H1 (cell line): Measurements from ENCODE around the gene ZNF280B. TPM values are rescaled to one million over a fixed set of nuclear protein-coding genes. Genes with fewer than 3 reads are reported as not detected.

Experiments used
- CTCF ChIA-PET: fragments of 300-600 bp; sonication (Branson Sonifier 250); formaldehyde crosslinking; loops from one replicate; lab custom pipeline; 2021; ENCODE audit not compliant: partially characterized antibody; lab: Charles Lee
- POLR2A ChIA-PET: fragments of 300-600 bp; sonication (Branson Sonifier 250); formaldehyde crosslinking; loops from one replicate; lab custom pipeline; 2021; ENCODE audit warnings: inconsistent platforms; ENCODE audit not compliant: partially characterized antibody; lab: Charles Lee
- DNase-seq, 2 experiments: peaks; one replicate each; pipeline versions ENCODE4 v3.0.0 to v3.0.0-alpha.2; 2010 to 2022; ENCODE audit warnings: low spot score in 2 of 2, low read depth in 1 of 2, mixed read lengths in 1 of 2
- FAIRE-seq: peaks from 2 replicates; lab custom pipeline; 2011; peaks lifted over from hg19 to GRCh38; lab: Jason Lieb, UNC
- H2AFZ ChIP-seq: 2 replicates; pipeline ENCODE4 v1.8.1; 2012; ENCODE audit warnings: low read length, inconsistent platforms
- H2AK5ac ChIP-seq: 2 replicates; pipeline ENCODE4 v1.6.1; 2013; ENCODE audit warnings: low read depth, low read length
- H2BK120ac ChIP-seq: replicated peaks from 2 replicates; pipeline ENCODE3; 2013; ENCODE audit warnings: low read depth, low read length, inconsistent platforms
- H2BK12ac ChIP-seq: 2 replicates; pipeline ENCODE4 v1.6.1; 2013; ENCODE audit warnings: low read depth, low read length
- H2BK15ac ChIP-seq: 2 replicates; pipeline ENCODE4 v1.6.1; 2013; ENCODE audit warnings: low read length
- H2BK20ac ChIP-seq: 2 replicates; pipeline ENCODE4 v1.6.1; 2013; ENCODE audit warnings: low read length
- H2BK5ac ChIP-seq: 2 replicates; pipeline ENCODE4 v1.6.1; 2013; ENCODE audit warnings: low read depth, low read length
- H3K14ac ChIP-seq: 2 replicates; pipeline ENCODE4 v1.6.1; 2013; ENCODE audit warnings: inconsistent platforms; ENCODE audit not compliant: insufficient read length
- H3K18ac ChIP-seq: 2 replicates; pipeline ENCODE4 v1.6.1; 2013; ENCODE audit warnings: low read length; ENCODE audit errors: extremely low read depth
- H3K23ac ChIP-seq: 2 replicates; pipeline ENCODE4 v1.6.1; 2013; ENCODE audit warnings: inconsistent platforms; ENCODE audit not compliant: insufficient read length
- H3K23me2 ChIP-seq: 2 replicates; pipeline ENCODE4 v1.6.1; 2013; ENCODE audit warnings: low read depth, low read length
- H3K27ac ChIP-seq: 2 replicates; pipeline ENCODE4 v1.6.1; 2011; ENCODE audit warnings: low read depth, low read length, inconsistent platforms
- H3K27me3 ChIP-seq, 4 experiments: replicated peaks in 1 of 4; 1 replicate in 1 of 4; 2 replicates in 3 of 4; pipeline versions ENCODE4 v1.6.1 to v1.8.1; 2011 to 2013; ENCODE audit warnings: low read length in 3 of 4, mild to moderate bottlenecking in 3 of 4, inconsistent platforms in 2 of 4, mixed read lengths in 2 of 4, moderate library complexity in 1 of 4; ENCODE audit not compliant: control insufficient read depth in 3 of 4, insufficient read depth in 3 of 4; ENCODE audit errors: extremely low read depth in 1 of 4
- H3K36me3 ChIP-seq, 4 experiments: 2 replicates each; pipeline versions ENCODE4 v1.6.1 to v1.8.1; 2011 to 2013; ENCODE audit warnings: mild to moderate bottlenecking in 4 of 4, low read length in 3 of 4, moderate library complexity in 2 of 4, control low read depth in 1 of 4, inconsistent platforms in 1 of 4; ENCODE audit not compliant: insufficient read depth in 4 of 4, control insufficient read depth in 2 of 4
- H3K4ac ChIP-seq: replicated peaks from 2 replicates; pipeline ENCODE3; 2013; ENCODE audit warnings: low read length, low read depth, mixed read lengths, inconsistent platforms; ENCODE audit not compliant: insufficient read length
- H3K4me1 ChIP-seq, 4 experiments: replicated peaks in 1 of 4; 1 replicate in 1 of 4; 2 replicates in 3 of 4; pipeline versions ENCODE4 v1.6.1 to v1.8.1; 2011 to 2013; ENCODE audit warnings: low read length in 3 of 4, inconsistent platforms in 2 of 4, mixed read lengths in 1 of 4; ENCODE audit not compliant: insufficient read depth in 4 of 4, control insufficient read depth in 3 of 4
- H3K4me2 ChIP-seq, 2 experiments: 2 replicates each; pipeline versions ENCODE4 v1.6.1 to v1.8.1; 2011 to 2013; ENCODE audit warnings: low read depth in 2 of 2, low read length in 2 of 2, control low read depth in 1 of 2, inconsistent platforms in 1 of 2, mild to moderate bottlenecking in 1 of 2; ENCODE audit not compliant: insufficient read depth in 1 of 2
- H3K4me3 ChIP-seq, 4 experiments: fragments of 200-600, 300-600 bp in 1 of 4; sonication (generic), shearing (Covaris generic), sonication (Bioruptor Twin) in 1 of 4; 2 replicates each; pipeline versions ENCODE4 v1.5.1 to v1.8.1; 2011 to 2016; ENCODE audit warnings: low read length in 4 of 4, low read depth in 3 of 4, control low read depth in 2 of 4, inconsistent platforms in 2 of 4, mild to moderate bottlenecking in 2 of 4, mixed read lengths in 1 of 4, moderate library complexity in 1 of 4; ENCODE audit not compliant: insufficient read depth in 2 of 4; ENCODE audit errors: extremely low read depth in 1 of 4
- H3K56ac ChIP-seq: replicated peaks from 2 replicates; pipeline ENCODE3; 2013; ENCODE audit warnings: low read depth, mild to moderate bottlenecking, mixed read lengths, low read length, inconsistent platforms; ENCODE audit not compliant: insufficient read length
- H3K79me1 ChIP-seq: 2 replicates; pipeline ENCODE4 v1.6.1; 2013; ENCODE audit warnings: low read depth, low read length, control low read depth
- H3K79me2 ChIP-seq, 2 experiments: 2 replicates each; pipeline versions ENCODE4 v1.6.1 to v1.8.1; 2012 to 2013; ENCODE audit warnings: low read length in 2 of 2, mild to moderate bottlenecking in 2 of 2, inconsistent platforms in 1 of 2; ENCODE audit not compliant: insufficient read depth in 2 of 2, control insufficient read depth in 1 of 2
- H3K9ac ChIP-seq, 4 experiments: replicated peaks in 1 of 4; 1 replicate in 1 of 4; 2 replicates in 3 of 4; pipeline versions ENCODE4 v1.6.1 to v1.8.1; 2011 to 2013; ENCODE audit warnings: low read depth in 3 of 4, low read length in 3 of 4, control low read depth in 2 of 4, mild to moderate bottlenecking in 2 of 4, moderate library complexity in 2 of 4, inconsistent platforms in 1 of 4; ENCODE audit errors: extremely low read depth in 1 of 4
- H3K9me3 ChIP-seq, 2 experiments: 2 replicates each; pipeline versions ENCODE4 v1.6.1 to v1.8.1; 2012 to 2013; ENCODE audit warnings: mild to moderate bottlenecking in 2 of 2, moderate library complexity in 2 of 2, control low read depth in 1 of 2, inconsistent platforms in 1 of 2, low read depth in 1 of 2, low read length in 1 of 2, mixed read lengths in 1 of 2; ENCODE audit not compliant: insufficient read depth in 2 of 2
- H4K20me1 ChIP-seq, 2 experiments: replicated peaks in 1 of 2; 2 replicates each; pipeline versions ENCODE3 to v1.8.1; 2011 to 2013; ENCODE audit warnings: inconsistent platforms in 2 of 2, low read length in 2 of 2, mild to moderate bottlenecking in 1 of 2; ENCODE audit not compliant: insufficient read depth in 2 of 2, control insufficient read depth in 1 of 2
- H4K5ac ChIP-seq: 2 replicates; pipeline ENCODE4 v1.6.1; 2013; ENCODE audit warnings: low read length, low read depth, mixed read lengths, inconsistent platforms; ENCODE audit not compliant: insufficient read length
- H4K8ac ChIP-seq: 2 replicates; pipeline ENCODE4 v1.8.0; 2013; ENCODE audit warnings: mild to moderate bottlenecking, moderate library complexity, low read length, inconsistent platforms; ENCODE audit not compliant: insufficient read depth; ENCODE audit errors: extremely low read depth
- H4K91ac ChIP-seq: replicated peaks from 2 replicates; pipeline ENCODE3; 2013; ENCODE audit warnings: low read length, mixed read lengths, inconsistent platforms; ENCODE audit not compliant: insufficient read length
- CTCF ChIP-seq, 3 experiments: IDR thresholded peaks; 1 replicate in 2 of 3; 2 replicates in 1 of 3; pipeline versions ENCODE4 v1.5.1 to v1.6.1; 2011; ENCODE audit warnings: low read length in 3 of 3, mild to moderate bottlenecking in 3 of 3, inconsistent platforms in 2 of 3, low read depth in 1 of 3, moderate library complexity in 1 of 3; ENCODE audit not compliant: insufficient read depth in 1 of 3; ENCODE audit errors: control extremely low read depth in 1 of 3
- RXRA ChIP-seq: IDR thresholded peaks from 2 replicates; pipeline ENCODE4 v1.6.1; 2011; ENCODE audit warnings: low read depth, mild to moderate bottlenecking, low read length, moderate library complexity; ENCODE audit not compliant: insufficient read depth
- SP2 ChIP-seq: IDR thresholded peaks from 2 replicates; pipeline ENCODE4 v1.6.1; 2012; ENCODE audit warnings: mild to moderate bottlenecking, low read length, inconsistent platforms
- USF2 ChIP-seq: IDR thresholded peaks from 2 replicates; pipeline ENCODE4 v1.6.1; 2011; ENCODE audit warnings: low read length, improper control_type of control experiment
- WGBS, 2 experiments: shearing (Covaris generic) in 1 of 2; methylation state at CpG; one replicate each; pipeline versions ENCODE4 v1.1.6 to v1.1.7; 2013 to 2015; ENCODE audit warnings: low lambda C conversion rate in 2 of 2, mixed read lengths in 2 of 2, inconsistent platforms in 1 of 2, low coverage in 1 of 2, missing lambda C conversion rate in 1 of 2; ENCODE audit not compliant: insufficient replicate concordance in 2 of 2, insufficient coverage in 1 of 2, insufficient read length in 1 of 2; ENCODE audit errors: extremely low coverage in 1 of 2, missing lambda C conversion rate in 1 of 2; 5-methylcytosine and 5-hydroxymethylcytosine counted together
- polyA plus RNA-seq, 7 experiments: library from polyadenylated mRNA; depleted of rRNA in 3 of 7; stranded (reverse) in 5 of 7; unstranded in 2 of 7; fragments of >200 nt in 5 of 7; fragments of 200-250 nt in 2 of 7; gene quantifications; 1 replicate in 5 of 7; 2 replicates in 1 of 7; 4 replicates in 1 of 7; pipeline versions ENCODE4 v1.2.1 to v1.2.3, GENCODE V29; 2011 to 2013; ENCODE audit warnings: missing spikeins in 2 of 7, mixed read lengths in 2 of 7
- total RNA-seq: library from RNA; stranded (reverse); fragmentation: NEBNext Ultra II Directional; extraction: Animal tissue kit (Norgen Biotek cat#: 25700); gene quantifications from 2 replicates; pipeline ENCODE4 v1.2.1, GENCODE V29; 2021

ZNF280B gene
- total and polyA plus RNA-seq, 2 of the 8 experiments (the other 6 are each of a cell fraction or from before 2014, with no cell fraction given): 4.8 to 11.7 TPM

- H3K79me1 ChIP-seq: no peaks in the 10 kb centered on the region
- no peaks in the 10 kb centered on the region for H3K4me1 ChIP-seq
- no peaks in the 10 kb centered on the region for H4K20me1 ChIP-seq
- WGBS, 2 experiments: 49% methylated on average over 4 of the region's 5 CpGs; no CpG with 5 or more reads in 1 of the 2 experiments
- no peak overlapping the region for H2BK12ac ChIP-seq
- FAIRE-seq: no peak
- H3K56ac ChIP-seq: no peak overlapping the region
- no peak for TF ChIP-seq USF2
- TF ChIP-seq SP2: no peak
- TF ChIP-seq CTCF (IDR thresholded peaks at IDR 0.05; ENCODE audit: control extremely low read depth in 1 of 3, insufficient read depth in 1 of 3, low read depth in 1 of 3, low read length in 3 of 3): no peak
- no peak for TF ChIP-seq RXRA
- TF ChIP-seq, all 59 proteins: peak for 0
- Histone ChIP-seq H4K5ac (no peak overlapping the region), H2BK20ac (no peak overlapping the region), H3K27me3 (peaks cover 9 to 24% (median 14%) of the 10 kb centered on the region in 4 experiments), H3K9me3 (peaks cover 3 to 17% of the 10 kb centered on the region in 2 experiments; a peak in 3 of 4 replicates), H3K27ac (no peak overlapping the region), H3K23ac (no peak overlapping the region), H4K91ac (no peak overlapping the region), H2BK15ac (no peak overlapping the region), H2AK5ac (no peak overlapping the region), H4K8ac (no peak overlapping the region), H3K23me2 (no peaks in the 10 kb centered on the region), H3K79me2 (no peaks in the 10 kb centered on the region), H3K14ac (no peak overlapping the region), H3K4me3 (no peak overlapping the region), H2BK120ac (no peak overlapping the region), H3K36me3 (no peaks in the 10 kb centered on the region), H3K4ac (no peak overlapping the region), H3K9ac (no peak overlapping the region), H3K4me2 (no peak overlapping the region), H2BK5ac (no peak overlapping the region), H2AFZ (no peak overlapping the region), H3K18ac (no peak overlapping the region)
- POLR2A ChIA-PET: no interaction called here
- CTCF ChIA-PET: interaction anchor here (0.6 to 2.0 kb wide), 3 partner anchors 14 to 70 kb away, joined by 3 to 5 read pairs (median 3); partner anchors contain the start of gene ZNF280A
- DNase-seq: no peak
Measured at GRCh38 chr22:22533863-22534262, 25.3 kb upstream of the ZNF280B start.
